ENCODE results near the gene MUC5B.
A peak's percentile ranks its signal among the peaks of the same experiment; 100 is the strongest.

The MUC5B gene

GRCh38 chr11:1225386-1226225 is 2.7 kb downstream of the MUC5B start:
- Mint-ChIP-seq H3K36me3 (ENCODE audit: low read depth) (no peaks in the 10 kb centered on the region), H3K27me3 (ENCODE audit: low read depth, poor library complexity) (peaks cover 10% of the 10 kb centered on the region), H3K4me1 (peaks cover 16% of the 10 kb centered on the region), H3K27ac (no peak overlapping the region), H3K4me3 (no peak overlapping the region), H3K9me3 (no peaks in the 10 kb centered on the region)
- no peak for TF ChIP-seq CTCF (IDR thresholded peaks at IDR 0.05)
- DNase-seq = no peak

GRCh38 chr11:1226226-1226985 is 3.5 kb downstream of the MUC5B start:
- Mint-ChIP-seq H3K27ac (no peak overlapping the region), H3K27me3 (ENCODE audit: low read depth, poor library complexity) (peaks cover 9% of the 10 kb centered on the region), H3K4me3 (no peak overlapping the region), H3K9me3 (no peaks in the 10 kb centered on the region), H3K4me1 (peaks cover 13% of the 10 kb centered on the region), H3K36me3 (ENCODE audit: low read depth) (no peaks in the 10 kb centered on the region)
- DNase-seq = peak; percentile 38
- TF ChIP-seq CTCF (IDR thresholded peaks at IDR 0.05) = no peak

- peak; percentile 58 for TF ChIP-seq CTCF (IDR thresholded peaks at IDR 0.05)
- DNase-seq = peak; percentile 56
- Mint-ChIP-seq H3K9me3 (no peaks in the 10 kb centered on the region), H3K27me3 (ENCODE audit: low read depth, poor library complexity) (peaks cover 6% of the 10 kb centered on the region), H3K36me3 (ENCODE audit: low read depth) (no peaks in the 10 kb centered on the region), H3K4me3 (no peak overlapping the region), H3K27ac (no peak overlapping the region), H3K4me1 (peaks cover 8% of the 10 kb centered on the region)
Measured at GRCh38 chr11:1226986-1227550, 4.2 kb downstream of the MUC5B start.

- H3K4me1 Mint-ChIP-seq = peaks cover 8% of the 10 kb centered on the region
- TF ChIP-seq CTCF (IDR thresholded peaks at IDR 0.05) = no peak
- H3K27me3 Mint-ChIP-seq (ENCODE audit: low read depth, poor library complexity) = peaks cover 6% of the 10 kb centered on the region
- no peak overlapping the region for H3K4me3 Mint-ChIP-seq
- H3K9me3 Mint-ChIP-seq = no peaks in the 10 kb centered on the region
- DNase-seq = no peak
- no peak overlapping the region for H3K27ac Mint-ChIP-seq
- H3K36me3 Mint-ChIP-seq (ENCODE audit: low read depth) = no peaks in the 10 kb centered on the region
Measured at GRCh38 chr11:1227551-1228100, 4.8 kb downstream of the MUC5B start.

- Mint-ChIP-seq H3K9me3 (no peaks in the 10 kb centered on the region), H3K4me3 (no peak overlapping the region), H3K27me3 (ENCODE audit: low read depth, poor library complexity) (peaks cover 6% of the 10 kb centered on the region), H3K36me3 (ENCODE audit: low read depth) (no peaks in the 10 kb centered on the region), H3K4me1 (peaks cover 8% of the 10 kb centered on the region), H3K27ac (no peak overlapping the region)
- TF ChIP-seq CTCF (IDR thresholded peaks at IDR 0.05) = no peak
- peak; percentile 24 for DNase-seq
Measured at GRCh38 chr11:1228101-1228821, 5.4 kb downstream of the MUC5B start.
